K562 (cell line): ENCODE data around the gene CDT1. TPM values are rescaled to one million over a fixed set of nuclear protein-coding genes. Genes with fewer than 3 reads are reported as not detected.

ENCODE experiments used
- JUND ChIP-seq, 2 experiments: IDR thresholded peaks; 2 replicates in 1 of 2; 3 replicates in 1 of 2; pipeline ENCODE4 v1.6.1; 2011; ENCODE audit warnings: borderline replicate concordance in 2 of 2, low read depth in 2 of 2, low read length in 2 of 2, improper control_type of control experiment in 1 of 2, missing biosample characterization in 1 of 2, missing genetic modification characterization in 1 of 2, missing genetic modification reagents in 1 of 2
- SMAD4 ChIP-seq: fragments of 250-450 bp; sonication (Bioruptor Pico); conservative IDR thresholded peaks from 2 replicates; pipeline ENCODE4 v1.8.0; 2021; ENCODE audit warnings: inconsistent platforms, mild to moderate bottlenecking, moderate library complexity
- SP2 ChIP-seq: IDR thresholded peaks from 2 replicates; pipeline ENCODE4 v1.6.1; 2011; ENCODE audit warnings: mild to moderate bottlenecking, low read depth, low read length, moderate library complexity; ENCODE audit not compliant: poor library complexity, severe bottlenecking; ENCODE audit errors: extremely low read depth
- U2AF2 ChIP-seq: fragments of 200-400 bp; formaldehyde crosslinking; optimal IDR thresholded peaks from 2 replicates; pipeline ENCODE3; 2017; ENCODE audit warnings: low read depth, mild to moderate bottlenecking, low read length
- polyA plus RNA-seq, 8 experiments: library from polyadenylated mRNA; depleted of rRNA in 4 of 8; stranded (reverse) in 5 of 8; unstranded in 3 of 8; fragments of >200 nt; fragmentation: Nextera tagmentation in 2 of 8; fragmentation: Illumina TruSeq in 1 of 8; extraction: Ambion mirVana in 2 of 8; extraction: Trizol in 1 of 8; gene quantifications; 2 replicates each; pipeline versions ENCODE4 v1.2.1 to v1.2.3, GENCODE V29; 2011 to 2014; ENCODE audit warnings: inconsistent platforms in 1 of 8, missing spikeins in 1 of 8
- total RNA-seq, 7 experiments: library from RNA; depleted of rRNA in 6 of 7; stranded (reverse); fragments of >200 nt in 6 of 7; fragmentation: Illumina TruSeq in 2 of 7; extraction: Trizol in 2 of 7; gene quantifications; 2 replicates each; pipeline versions ENCODE4 v1.2.1 to v1.2.3, GENCODE V29; 2011 to 2021; ENCODE audit warnings: low replicate concordance in 1 of 7
- TF ChIP-seq, protein P1 (sequence below): fragments of 450-650 bp; IDR thresholded peaks from 2 replicates; pipeline ENCODE4 v1.6.1; 2016; ENCODE audit warnings: low read depth
- TF ChIP-seq, protein P2 (sequence below): sonication (generic); formaldehyde crosslinking; IDR thresholded peaks from 2 replicates; pipeline ENCODE4 v1.4.0; 2020; ENCODE audit warnings: mild to moderate bottlenecking, missing genetic modification reagents
- TF ChIP-seq, protein P3 (sequence below), 2 experiments: fragments of 450-650 bp; IDR thresholded peaks; 2 replicates each; pipeline ENCODE4 v1.6.1; 2016; ENCODE audit warnings: mild to moderate bottlenecking in 2 of 2, borderline replicate concordance in 1 of 2, low read depth in 1 of 2, moderate library complexity in 1 of 2

CDT1 gene
- total and polyA plus RNA-seq, 9 of the 15 experiments (the other 6 are each of a cell fraction or from before 2014, with no cell fraction given), result 0.92 to 178 (median 14.2) TPM

GRCh38 chr16:88839026-88839529 lies 35.5 kb downstream of the CDT1 start (continued):
- TF ChIP-seq, protein P1, sequence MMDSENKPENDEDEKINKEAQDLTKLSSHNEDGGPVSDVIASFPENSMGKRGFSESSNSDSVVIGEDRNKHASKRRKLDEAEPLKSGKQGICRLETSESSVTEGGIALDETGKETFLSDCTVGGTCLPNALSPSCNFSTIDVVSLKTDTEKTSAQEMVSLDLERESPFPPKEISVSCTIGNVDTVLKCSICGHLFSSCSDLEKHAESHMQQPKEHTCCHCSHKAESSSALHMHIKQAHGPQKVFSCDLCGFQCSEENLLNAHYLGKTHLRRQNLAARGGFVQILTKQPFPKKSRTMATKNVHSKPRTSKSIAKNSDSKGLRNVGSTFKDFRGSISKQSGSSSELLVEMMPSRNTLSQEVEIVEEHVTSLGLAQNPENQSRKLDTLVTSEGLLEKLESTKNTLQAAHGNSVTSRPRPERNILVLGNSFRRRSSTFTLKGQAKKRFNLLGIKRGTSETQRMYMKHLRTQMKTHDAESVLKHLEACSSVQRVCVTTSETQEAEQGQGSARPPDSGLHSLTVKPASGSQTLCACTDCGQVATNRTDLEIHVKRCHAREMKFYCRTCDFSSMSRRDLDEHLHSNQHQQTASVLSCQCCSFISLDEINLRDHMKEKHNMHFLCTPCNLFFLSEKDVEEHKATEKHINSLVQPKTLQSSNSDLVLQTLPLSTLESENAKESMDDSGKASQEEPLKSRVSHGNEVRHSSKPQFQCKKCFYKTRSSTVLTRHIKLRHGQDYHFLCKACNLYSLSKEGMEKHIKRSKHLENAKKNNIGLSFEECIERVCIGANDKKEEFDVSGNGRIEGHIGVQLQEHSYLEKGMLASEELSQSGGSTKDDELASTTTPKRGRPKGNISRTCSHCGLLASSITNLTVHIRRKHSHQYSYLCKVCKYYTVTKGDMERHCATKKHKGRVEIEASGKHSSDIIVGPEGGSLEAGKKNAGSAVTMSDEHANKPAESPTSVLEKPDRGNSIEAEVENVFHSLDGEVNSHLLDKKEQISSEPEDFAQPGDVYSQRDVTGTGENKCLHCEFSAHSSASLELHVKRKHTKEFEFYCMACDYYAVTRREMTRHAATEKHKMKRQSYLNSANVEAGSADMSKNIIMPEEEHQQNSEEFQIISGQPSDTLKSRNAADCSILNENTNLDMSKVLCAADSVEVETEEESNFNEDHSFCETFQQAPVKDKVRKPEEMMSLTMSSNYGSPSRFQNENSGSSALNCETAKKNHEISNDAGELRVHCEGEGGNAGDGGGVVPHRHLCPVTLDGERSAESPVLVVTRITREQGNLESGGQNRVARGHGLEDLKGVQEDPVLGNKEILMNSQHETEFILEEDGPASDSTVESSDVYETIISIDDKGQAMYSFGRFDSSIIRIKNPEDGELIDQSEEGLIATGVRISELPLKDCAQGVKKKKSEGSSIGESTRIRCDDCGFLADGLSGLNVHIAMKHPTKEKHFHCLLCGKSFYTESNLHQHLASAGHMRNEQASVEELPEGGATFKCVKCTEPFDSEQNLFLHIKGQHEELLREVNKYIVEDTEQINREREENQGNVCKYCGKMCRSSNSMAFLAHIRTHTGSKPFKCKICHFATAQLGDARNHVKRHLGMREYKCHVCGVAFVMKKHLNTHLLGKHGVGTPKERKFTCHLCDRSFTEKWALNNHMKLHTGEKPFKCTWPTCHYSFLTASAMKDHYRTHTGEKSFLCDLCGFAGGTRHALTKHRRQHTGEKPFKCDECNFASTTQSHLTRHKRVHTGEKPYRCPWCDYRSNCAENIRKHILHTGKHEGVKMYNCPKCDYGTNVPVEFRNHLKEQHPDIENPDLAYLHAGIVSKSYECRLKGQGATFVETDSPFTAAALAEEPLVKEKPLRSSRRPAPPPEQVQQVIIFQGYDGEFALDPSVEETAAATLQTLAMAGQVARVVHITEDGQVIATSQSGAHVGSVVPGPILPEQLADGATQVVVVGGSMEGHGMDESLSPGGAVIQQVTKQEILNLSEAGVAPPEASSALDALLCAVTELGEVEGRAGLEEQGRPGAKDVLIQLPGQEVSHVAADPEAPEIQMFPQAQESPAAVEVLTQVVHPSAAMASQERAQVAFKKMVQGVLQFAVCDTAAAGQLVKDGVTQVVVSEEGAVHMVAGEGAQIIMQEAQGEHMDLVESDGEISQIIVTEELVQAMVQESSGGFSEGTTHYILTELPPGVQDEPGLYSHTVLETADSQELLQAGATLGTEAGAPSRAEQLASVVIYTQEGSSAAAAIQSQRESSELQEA, result no peak
- no peak for TF ChIP-seq SMAD4
- TF ChIP-seq, protein P2, sequence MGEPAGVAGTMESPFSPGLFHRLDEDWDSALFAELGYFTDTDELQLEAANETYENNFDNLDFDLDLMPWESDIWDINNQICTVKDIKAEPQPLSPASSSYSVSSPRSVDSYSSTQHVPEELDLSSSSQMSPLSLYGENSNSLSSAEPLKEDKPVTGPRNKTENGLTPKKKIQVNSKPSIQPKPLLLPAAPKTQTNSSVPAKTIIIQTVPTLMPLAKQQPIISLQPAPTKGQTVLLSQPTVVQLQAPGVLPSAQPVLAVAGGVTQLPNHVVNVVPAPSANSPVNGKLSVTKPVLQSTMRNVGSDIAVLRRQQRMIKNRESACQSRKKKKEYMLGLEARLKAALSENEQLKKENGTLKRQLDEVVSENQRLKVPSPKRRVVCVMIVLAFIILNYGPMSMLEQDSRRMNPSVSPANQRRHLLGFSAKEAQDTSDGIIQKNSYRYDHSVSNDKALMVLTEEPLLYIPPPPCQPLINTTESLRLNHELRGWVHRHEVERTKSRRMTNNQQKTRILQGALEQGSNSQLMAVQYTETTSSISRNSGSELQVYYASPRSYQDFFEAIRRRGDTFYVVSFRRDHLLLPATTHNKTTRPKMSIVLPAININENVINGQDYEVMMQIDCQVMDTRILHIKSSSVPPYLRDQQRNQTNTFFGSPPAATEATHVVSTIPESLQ, result no peak
- TF ChIP-seq, protein P3, sequence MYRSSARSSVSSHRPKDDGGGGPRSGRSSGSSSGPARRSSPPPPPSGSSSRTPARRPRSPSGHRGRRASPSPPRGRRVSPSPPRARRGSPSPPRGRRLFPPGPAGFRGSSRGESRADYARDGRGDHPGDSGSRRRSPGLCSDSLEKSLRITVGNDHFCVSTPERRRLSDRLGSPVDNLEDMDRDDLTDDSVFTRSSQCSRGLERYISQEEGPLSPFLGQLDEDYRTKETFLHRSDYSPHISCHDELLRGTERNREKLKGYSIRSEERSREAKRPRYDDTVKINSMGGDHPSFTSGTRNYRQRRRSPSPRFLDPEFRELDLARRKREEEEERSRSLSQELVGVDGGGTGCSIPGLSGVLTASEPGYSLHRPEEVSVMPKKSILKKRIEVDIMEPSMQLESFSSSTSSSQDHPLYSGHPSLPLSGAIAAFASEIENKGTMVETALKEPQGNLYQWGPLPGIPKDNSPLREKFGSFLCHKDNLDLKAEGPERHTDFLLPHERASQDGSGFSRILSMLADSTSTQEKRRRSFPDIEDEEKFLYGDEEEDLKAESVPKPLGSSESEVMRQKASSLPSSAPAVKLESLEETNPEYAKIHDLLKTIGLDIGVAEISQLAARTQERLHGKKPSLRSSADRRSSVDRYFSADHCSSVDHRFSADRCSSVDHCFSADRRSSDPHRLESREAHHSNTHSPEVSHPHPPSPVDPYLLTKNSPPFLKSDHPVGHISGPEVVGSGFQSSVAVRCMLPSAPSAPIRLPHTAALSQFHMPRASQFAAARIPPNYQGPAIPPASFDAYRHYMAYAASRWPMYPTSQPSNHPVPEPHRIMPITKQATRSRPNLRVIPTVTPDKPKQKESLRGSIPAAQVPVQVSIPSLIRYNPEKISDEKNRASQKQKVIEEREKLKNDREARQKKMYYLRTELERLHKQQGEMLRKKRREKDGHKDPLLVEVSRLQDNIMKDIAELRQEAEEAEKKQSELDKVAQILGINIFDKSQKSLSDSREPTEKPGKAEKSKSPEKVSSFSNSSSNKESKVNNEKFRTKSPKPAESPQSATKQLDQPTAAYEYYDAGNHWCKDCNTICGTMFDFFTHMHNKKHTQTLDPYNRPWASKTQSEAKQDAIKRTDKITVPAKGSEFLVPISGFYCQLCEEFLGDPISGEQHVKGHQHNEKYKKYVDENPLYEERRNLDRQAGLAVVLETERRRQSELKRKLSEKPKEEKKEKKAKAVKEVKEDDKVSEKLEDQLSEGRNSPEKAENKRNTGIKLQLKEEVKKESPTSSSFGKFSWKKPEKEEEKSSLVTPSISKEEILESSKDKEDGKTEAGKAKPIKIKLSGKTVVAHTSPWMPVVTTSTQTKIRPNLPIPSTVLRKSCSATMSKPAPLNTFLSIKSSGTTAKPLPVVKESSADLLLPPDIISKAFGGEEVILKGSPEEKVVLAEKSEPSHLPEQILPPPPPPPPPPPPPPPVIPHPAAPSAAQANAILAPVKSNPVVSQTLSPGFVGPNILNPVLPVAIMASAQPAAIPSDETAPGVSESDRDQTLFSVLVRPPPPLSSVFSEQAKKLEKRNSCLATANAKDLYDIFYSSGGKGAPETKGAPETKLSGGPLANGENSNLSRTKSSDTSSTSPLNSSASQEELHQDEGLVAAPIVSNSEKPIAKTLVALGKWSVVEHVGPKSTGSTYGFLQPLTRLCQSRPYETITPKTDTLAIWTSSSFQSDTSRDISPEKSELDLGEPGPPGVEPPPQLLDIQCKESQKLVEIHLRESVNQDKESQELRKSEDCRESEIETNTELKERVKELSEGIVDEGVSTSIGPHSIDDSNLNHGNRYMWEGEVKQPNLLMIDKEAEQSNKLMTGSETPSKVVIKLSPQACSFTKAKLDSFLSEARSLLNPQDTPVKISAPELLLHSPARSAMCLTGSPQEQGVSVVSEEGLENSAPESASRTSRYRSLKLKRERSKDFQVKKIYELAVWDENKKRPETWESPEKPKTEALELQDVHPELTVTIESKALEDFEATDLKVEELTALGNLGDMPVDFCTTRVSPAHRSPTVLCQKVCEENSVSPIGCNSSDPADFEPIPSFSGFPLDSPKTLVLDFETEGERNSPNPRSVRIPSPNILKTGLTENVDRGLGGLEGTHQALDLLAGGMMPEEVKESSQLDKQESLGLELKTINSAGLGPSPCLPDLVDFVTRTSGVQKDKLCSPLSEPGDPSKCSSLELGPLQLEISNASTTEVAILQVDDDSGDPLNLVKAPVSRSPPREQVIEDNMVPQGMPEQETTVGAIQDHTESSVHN (IDR thresholded peaks at IDR 0.05; ENCODE audit: borderline replicate concordance in 1 of 2, low read depth in 1 of 2), result no peak
- no peak for TF ChIP-seq U2AF2
- no peak; the same call in 1 of the 2 replicates for TF ChIP-seq JUND (IDR thresholded peaks at IDR 0.05; ENCODE audit: borderline replicate concordance, low read depth, low read length)
- TF ChIP-seq JUND (tag; IDR thresholded peaks at IDR 0.05; ENCODE audit: borderline replicate concordance, low read depth, low read length), result no peak
- no peak for TF ChIP-seq SP2
